Left lung (tissue), 10 donors: ENCODE measurements around the gene USP28. TPM values are rescaled to one million over a fixed set of nuclear protein-coding genes. Genes with fewer than 3 reads are reported as not detected.

Experiments
- ATAC-seq: fragments of 200-7000 bp; cut with Tn5 transposase; one replicate; pipeline ENCODE4 v1.9.1; 2020; ENCODE audit warnings: moderate library complexity
- DNase-seq, 4 donors: peaks; one replicate each; pipeline ENCODE4 v3.0.0-alpha.2; 2013 to 2020
- H3K27ac ChIP-seq, 2 donors: fragments of 200-600 bp; sonication (generic) in 1 of 2; one replicate each; pipeline versions ENCODE4 v1.5.0 to v1.8.0; 2020 to 2021
- H3K27me3 ChIP-seq, 2 donors: fragments of 200-600 bp; sonication (generic) in 1 of 2; one replicate each; pipeline versions ENCODE4 v1.5.0 to v1.8.0; 2020 to 2021
- H3K36me3 ChIP-seq, 2 donors: fragments of 200-600 bp; sonication (generic) in 1 of 2; one replicate each; pipeline versions ENCODE4 v1.5.0 to v1.8.0; 2020 to 2021
- H3K4me1 ChIP-seq, 2 donors: fragments of 200-600 bp; one replicate each; pipeline ENCODE4 v1.8.0; 2021
- H3K4me3 ChIP-seq, 2 donors: fragments of 200-600 bp; sonication (generic) in 1 of 2; one replicate each; pipeline versions ENCODE4 v1.5.0 to v1.8.0; 2020 to 2021; ENCODE audit warnings: mild to moderate bottlenecking in 1 of 2
- H3K9me3 ChIP-seq, 2 donors: fragments of 200-600 bp; sonication (generic) in 1 of 2; one replicate each; pipeline versions ENCODE4 v1.5.0 to v1.8.0; 2020 to 2021
- intact Hi-C, 2 donors: fragments of 100-400 bp; cut with DNase I; formaldehyde crosslinking; loops; one replicate each; pipeline versions ENCODE4 v1.11.2 to v1.14.2; 2022
- polyA plus RNA-seq, 6 donors: library from polyadenylated mRNA; unstranded; fragments of 120-200 nt; gene quantifications; one replicate each; pipeline ENCODE4 v1.2.1, GENCODE V29; 2013; ENCODE audit not compliant: insufficient read length in 6 of 6
- total RNA-seq, 2 donors: library from RNA; stranded (reverse); fragmentation: NEBNext Ultra II Directional; extraction: Animal tissue kit (Norgen Biotek cat#: 25700); gene quantifications; one replicate each; pipeline ENCODE4 v1.2.1, GENCODE V29; 2021
- TF ChIP-seq, protein P1 (sequence below), 2 donors: fragments of 200-600 bp; sonication (generic) in 1 of 2; IDR thresholded peaks; one replicate each; pipeline versions ENCODE4 v1.5.0 to v1.8.0; 2021; ENCODE audit warnings: antibody characterized with exemption in 2 of 2
- donor health status: DM: no; HTN: yes; CAD: no.
- donor health status: DM: no; HTN: no; CAD: no.

USP28 gene
- total and polyA plus RNA-seq, 8 donors, result 21.7 to 52.1 (median 39.6) TPM

DNA sequence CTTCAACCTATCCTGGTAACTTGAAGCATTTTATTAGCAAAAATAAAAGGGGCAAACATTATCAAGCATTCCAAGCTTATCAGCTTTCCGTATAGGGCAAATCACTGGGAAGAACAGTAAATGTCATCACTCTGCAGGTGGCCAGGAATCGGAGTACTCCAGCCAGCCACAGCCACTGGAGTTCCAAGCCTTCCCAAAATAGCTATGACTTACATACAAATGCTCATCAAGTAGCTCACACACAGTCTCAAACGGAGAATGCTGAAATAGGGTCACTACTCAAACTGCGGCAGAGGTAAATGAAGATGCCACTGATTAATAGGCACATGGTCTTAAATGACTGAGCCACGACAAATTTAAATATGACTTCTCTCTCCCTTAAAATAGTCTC lies 2.1 kb downstream of the USP28 start:
- Histone ChIP-seq H3K27me3 (no peaks in the 10 kb centered on the region), H3K4me1 (peaks cover 11 to 26% of the 10 kb centered on the region in 2 donors), H3K4me3 (no peak overlapping the region), H3K9me3 (no peaks in the 10 kb centered on the region), H3K27ac (no peak overlapping the region), H3K36me3 (no peaks in the 10 kb centered on the region)
- TF ChIP-seq, protein P1, sequence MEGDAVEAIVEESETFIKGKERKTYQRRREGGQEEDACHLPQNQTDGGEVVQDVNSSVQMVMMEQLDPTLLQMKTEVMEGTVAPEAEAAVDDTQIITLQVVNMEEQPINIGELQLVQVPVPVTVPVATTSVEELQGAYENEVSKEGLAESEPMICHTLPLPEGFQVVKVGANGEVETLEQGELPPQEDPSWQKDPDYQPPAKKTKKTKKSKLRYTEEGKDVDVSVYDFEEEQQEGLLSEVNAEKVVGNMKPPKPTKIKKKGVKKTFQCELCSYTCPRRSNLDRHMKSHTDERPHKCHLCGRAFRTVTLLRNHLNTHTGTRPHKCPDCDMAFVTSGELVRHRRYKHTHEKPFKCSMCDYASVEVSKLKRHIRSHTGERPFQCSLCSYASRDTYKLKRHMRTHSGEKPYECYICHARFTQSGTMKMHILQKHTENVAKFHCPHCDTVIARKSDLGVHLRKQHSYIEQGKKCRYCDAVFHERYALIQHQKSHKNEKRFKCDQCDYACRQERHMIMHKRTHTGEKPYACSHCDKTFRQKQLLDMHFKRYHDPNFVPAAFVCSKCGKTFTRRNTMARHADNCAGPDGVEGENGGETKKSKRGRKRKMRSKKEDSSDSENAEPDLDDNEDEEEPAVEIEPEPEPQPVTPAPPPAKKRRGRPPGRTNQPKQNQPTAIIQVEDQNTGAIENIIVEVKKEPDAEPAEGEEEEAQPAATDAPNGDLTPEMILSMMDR (IDR thresholded peaks at IDR 0.05), result no peak
- intact Hi-C loops, result no loop called here
- DNase-seq (no peak), ATAC-seq (no peak)

DNA sequence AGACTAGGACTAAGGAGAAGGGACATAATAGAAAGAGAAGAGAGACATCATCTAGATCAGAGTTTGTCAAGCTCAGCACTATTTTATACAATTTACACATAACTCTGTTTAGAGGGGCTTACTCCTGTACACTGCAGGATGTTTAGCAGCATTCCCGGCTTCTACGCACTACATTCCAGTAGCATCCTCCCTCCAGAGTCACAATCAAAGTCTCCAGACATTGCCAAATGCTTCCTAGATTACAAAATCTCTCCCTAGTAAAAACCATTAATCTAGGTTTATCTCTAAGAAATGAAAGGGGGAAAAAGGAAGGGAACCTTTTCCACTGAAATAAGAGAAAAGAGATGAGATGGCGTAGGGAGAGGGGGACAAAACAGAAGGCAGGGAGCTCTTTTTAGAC lies 4.0 kb downstream of the USP28 start:
- peaks cover 11 to 21% of the 10 kb centered on the region in 2 donors for H3K4me1 ChIP-seq
- TF ChIP-seq, protein P1 (IDR thresholded peaks at IDR 0.05), result no peak
- DNase-seq (no peak), ATAC-seq (no peak)
- intact Hi-C loops, result no loop called here
- H3K36me3 ChIP-seq, result no peaks in the 10 kb centered on the region
- no peak overlapping the region for H3K27ac ChIP-seq
- no peak overlapping the region for H3K4me3 ChIP-seq
- no peaks in the 10 kb centered on the region for H3K9me3 ChIP-seq
- H3K27me3 ChIP-seq, result no peaks in the 10 kb centered on the region

DNA sequence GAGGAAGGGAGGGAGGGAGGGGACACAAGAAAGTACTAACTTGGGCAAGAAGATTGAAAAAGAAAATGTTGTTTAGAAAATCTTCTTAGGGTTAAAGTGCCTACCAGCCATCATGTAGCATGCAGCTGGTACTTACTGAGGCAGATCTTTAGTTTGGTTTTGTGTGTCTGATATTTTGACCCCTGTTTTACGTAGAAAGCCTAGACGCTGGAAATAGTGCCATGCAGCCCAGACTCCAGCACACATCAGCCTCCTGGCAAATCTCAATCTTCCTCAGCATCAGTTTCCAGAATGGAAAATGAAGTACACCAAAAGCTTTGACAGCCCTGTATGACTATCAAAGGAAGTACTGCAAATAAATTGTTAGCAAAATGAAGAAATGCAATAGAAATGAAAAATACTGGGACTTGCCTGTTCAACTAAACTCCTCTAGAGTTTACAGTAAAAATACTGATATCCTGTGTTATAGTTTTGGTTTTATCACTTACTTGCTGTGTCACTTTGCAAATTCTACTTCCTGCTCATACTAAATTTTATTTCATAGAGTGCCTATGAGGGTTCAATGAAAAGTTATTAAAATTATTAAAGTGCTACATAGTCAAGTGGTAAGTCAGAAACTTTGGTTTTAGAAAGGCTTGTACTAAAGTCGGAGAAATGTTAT lies 7.4 kb downstream of the USP28 start:
- TF ChIP-seq, protein P1 (IDR thresholded peaks at IDR 0.05), result no peak
- ATAC-seq, result no peak

DNA sequence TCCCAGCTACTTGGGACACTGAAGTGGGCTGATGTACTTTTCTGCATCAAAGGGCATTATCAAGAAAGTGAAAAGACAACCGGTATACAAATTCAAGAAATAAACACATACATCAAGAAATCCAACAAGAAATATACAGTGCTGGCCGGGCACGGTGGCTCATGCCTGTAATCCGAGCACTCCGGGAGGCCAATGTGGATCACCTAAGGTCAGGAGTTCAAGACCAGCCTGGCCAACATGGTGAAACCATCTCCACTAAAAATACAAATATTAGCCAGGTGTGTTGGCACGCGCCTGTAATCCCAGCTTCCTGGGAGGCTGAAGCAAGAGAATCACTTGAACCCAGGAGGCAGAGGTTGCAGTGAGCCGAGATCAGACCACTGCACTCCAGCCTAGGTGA lies 9.5 kb downstream of the USP28 start:
- DNase-seq (no peak), ATAC-seq (no peak)
- Histone ChIP-seq H3K27me3 (no peaks in the 10 kb centered on the region), H3K9me3 (no peaks in the 10 kb centered on the region), H3K27ac (no peak overlapping the region), H3K4me3 (no peak overlapping the region), H3K4me1 (no peaks in the 10 kb centered on the region), H3K36me3 (no peaks in the 10 kb centered on the region)
- TF ChIP-seq, protein P1 (IDR thresholded peaks at IDR 0.05), result no peak
- intact Hi-C loops, result no loop called here

More for the DNA sequence above, 7.4 kb downstream of the USP28 start:
- H3K4me3 ChIP-seq, result no peak overlapping the region
- no peaks in the 10 kb centered on the region for H3K36me3 ChIP-seq
- no peak overlapping the region for H3K27ac ChIP-seq
- no peak for DNase-seq
- intact Hi-C loops, result no loop called here
- H3K27me3 ChIP-seq, result no peaks in the 10 kb centered on the region
- no peaks in the 10 kb centered on the region for H3K9me3 ChIP-seq
- peaks cover 3 to 4% of the 10 kb centered on the region in 2 donors for H3K4me1 ChIP-seq

DNA sequence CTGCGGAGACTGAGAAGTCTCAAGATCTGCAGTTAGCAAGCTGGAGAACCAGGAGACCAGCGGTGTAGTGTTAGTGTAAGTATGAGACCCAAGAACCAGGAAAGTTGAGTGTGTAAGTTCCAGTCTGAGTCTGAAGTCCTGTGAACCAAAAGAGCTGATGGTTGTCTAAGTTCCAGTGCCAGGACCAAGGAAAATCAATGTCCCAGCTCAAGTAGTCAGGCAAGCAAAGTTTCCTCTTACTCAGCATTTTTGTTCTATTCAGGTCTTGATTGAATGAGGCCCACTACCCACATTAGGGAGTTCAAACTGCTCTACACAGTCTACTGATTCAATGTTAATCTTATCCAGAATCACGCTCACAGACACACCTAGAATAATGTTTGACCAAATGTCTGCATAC lies 11.0 kb downstream of the USP28 start:
- intact Hi-C loops, result no loop called here

More for the DNA sequence above, 11.0 kb downstream of the USP28 start:
- ATAC-seq, result no peak
- no peaks in the 10 kb centered on the region for H3K36me3 ChIP-seq
- no peak overlapping the region for H3K4me3 ChIP-seq
- TF ChIP-seq, protein P1 (IDR thresholded peaks at IDR 0.05), result no peak
- no peaks in the 10 kb centered on the region for H3K9me3 ChIP-seq
- H3K4me1 ChIP-seq, result no peaks in the 10 kb centered on the region
- no peak overlapping the region for H3K27ac ChIP-seq
- no peak for DNase-seq
- H3K27me3 ChIP-seq, result no peaks in the 10 kb centered on the region
